ENCODE results near the gene MLLT10. TPM values are rescaled to one million over a fixed set of nuclear protein-coding genes. Genes with fewer than 3 reads are reported as not detected.

The MLLT10 gene
- total RNA-seq, 1 donor from 2014 or later, result 20.4 TPM

GRCh38 chr10:21501091-21501490, 32.9 kb upstream of the MLLT10 start:
- DNase-seq (ENCODE audit: low read depth), result no peak

GRCh38 chr10:21501731-21502347, 32.2 kb upstream of the MLLT10 start:
- no peak for DNase-seq (ENCODE audit: low read depth)

- DNase-seq (ENCODE audit: low read depth), result no peak
Measured at GRCh38 chr10:21502348-21502740, 31.7 kb upstream of the MLLT10 start.

- DNase-seq (ENCODE audit: low read depth), result no peak
Measured at GRCh38 chr10:21503542-21503941, 30.5 kb upstream of the MLLT10 start.

GRCh38 chr10:21505711-21506278, 28.2 kb upstream of the MLLT10 start:
- no peak for DNase-seq (ENCODE audit: low read depth)

GRCh38 chr10:21506351-21506750, 27.7 kb upstream of the MLLT10 start:
- no peak for DNase-seq (ENCODE audit: low read depth)

GRCh38 chr10:21507150-21507549, 26.9 kb upstream of the MLLT10 start:
- DNase-seq (ENCODE audit: low read depth), result no peak

GRCh38 chr10:21508706-21509331, 25.2 kb upstream of the MLLT10 start:
- no peak for DNase-seq (ENCODE audit: low read depth)

GRCh38 chr10:21509341-21510240, 24.4 kb upstream of the MLLT10 start:
- DNase-seq (ENCODE audit: low read depth), result no peak

- DNase-seq (ENCODE audit: low read depth), result no peak
Measured at GRCh38 chr10:21510241-21511094, 23.6 kb upstream of the MLLT10 start.

- no peak for DNase-seq (ENCODE audit: low read depth)
Measured at GRCh38 chr10:21511095-21511570, 22.9 kb upstream of the MLLT10 start.

GRCh38 chr10:21511946-21512572, 22.0 kb upstream of the MLLT10 start:
- no peak for DNase-seq (ENCODE audit: low read depth)

- DNase-seq (ENCODE audit: low read depth), result no peak
Measured at GRCh38 chr10:21512573-21513404, 21.2 kb upstream of the MLLT10 start.

- no peak for DNase-seq (ENCODE audit: low read depth)
Measured at GRCh38 chr10:21513405-21513788, 20.6 kb upstream of the MLLT10 start.

GRCh38 chr10:21514129-21514817, 19.8 kb upstream of the MLLT10 start:
- no peak for DNase-seq (ENCODE audit: low read depth)

GRCh38 chr10:21514818-21515351, 19.1 kb upstream of the MLLT10 start:
- DNase-seq (ENCODE audit: low read depth), result no peak

GRCh38 chr10:21515361-21516241, 18.4 kb upstream of the MLLT10 start:
- DNase-seq (ENCODE audit: low read depth), result no peak

All from myocyte (in vitro differentiated cells).